NB4 (cell line): Measurements from ENCODE around the gene RXRB.

ENCODE experiments used
- MYC ChIP-seq: IDR thresholded peaks from 2 replicates; pipeline ENCODE4 v1.6.1; 2011; ENCODE audit warnings: low read depth, low read length
- POLR2A ChIP-seq: IDR thresholded peaks from 2 replicates; pipeline ENCODE4 v1.6.1; 2011; ENCODE audit warnings: mild to moderate bottlenecking; ENCODE audit not compliant: insufficient read length; ENCODE audit errors: extremely low read depth
- TF ChIP-seq, protein P1 (sequence below): IDR thresholded peaks from one replicate; pipeline ENCODE4 v1.5.1; 2012; ENCODE audit warnings: low read depth, low read length
- TF ChIP-seq, protein P2 (sequence below): IDR thresholded peaks from 2 replicates; pipeline ENCODE4 v1.6.1; 2011; ENCODE audit warnings: low read depth, low read length

DNA sequence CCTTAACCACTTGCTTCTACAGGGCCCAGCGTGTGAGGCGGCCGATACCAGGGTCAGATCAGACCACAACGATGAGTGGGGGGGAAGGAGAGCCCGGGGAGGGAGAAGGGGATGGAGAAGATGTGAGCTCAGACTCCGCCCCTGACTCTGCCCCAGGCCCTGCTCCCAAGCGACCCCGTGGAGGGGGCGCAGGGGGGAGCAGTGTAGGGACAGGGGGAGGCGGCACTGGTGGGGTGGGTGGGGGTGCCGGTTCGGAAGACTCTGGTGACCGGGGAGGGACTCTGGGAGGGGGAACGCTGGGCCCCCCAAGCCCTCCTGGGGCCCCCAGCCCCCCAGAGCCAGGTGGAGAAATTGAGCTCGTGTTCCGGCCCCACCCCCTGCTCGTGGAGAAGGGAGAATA is 10.7 kb upstream of the RXRB start:
- TF ChIP-seq, protein P1, sequence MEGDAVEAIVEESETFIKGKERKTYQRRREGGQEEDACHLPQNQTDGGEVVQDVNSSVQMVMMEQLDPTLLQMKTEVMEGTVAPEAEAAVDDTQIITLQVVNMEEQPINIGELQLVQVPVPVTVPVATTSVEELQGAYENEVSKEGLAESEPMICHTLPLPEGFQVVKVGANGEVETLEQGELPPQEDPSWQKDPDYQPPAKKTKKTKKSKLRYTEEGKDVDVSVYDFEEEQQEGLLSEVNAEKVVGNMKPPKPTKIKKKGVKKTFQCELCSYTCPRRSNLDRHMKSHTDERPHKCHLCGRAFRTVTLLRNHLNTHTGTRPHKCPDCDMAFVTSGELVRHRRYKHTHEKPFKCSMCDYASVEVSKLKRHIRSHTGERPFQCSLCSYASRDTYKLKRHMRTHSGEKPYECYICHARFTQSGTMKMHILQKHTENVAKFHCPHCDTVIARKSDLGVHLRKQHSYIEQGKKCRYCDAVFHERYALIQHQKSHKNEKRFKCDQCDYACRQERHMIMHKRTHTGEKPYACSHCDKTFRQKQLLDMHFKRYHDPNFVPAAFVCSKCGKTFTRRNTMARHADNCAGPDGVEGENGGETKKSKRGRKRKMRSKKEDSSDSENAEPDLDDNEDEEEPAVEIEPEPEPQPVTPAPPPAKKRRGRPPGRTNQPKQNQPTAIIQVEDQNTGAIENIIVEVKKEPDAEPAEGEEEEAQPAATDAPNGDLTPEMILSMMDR: no peak
- no peak for TF ChIP-seq POLR2A
- no peak for TF ChIP-seq MYC
- TF ChIP-seq, protein P2, sequence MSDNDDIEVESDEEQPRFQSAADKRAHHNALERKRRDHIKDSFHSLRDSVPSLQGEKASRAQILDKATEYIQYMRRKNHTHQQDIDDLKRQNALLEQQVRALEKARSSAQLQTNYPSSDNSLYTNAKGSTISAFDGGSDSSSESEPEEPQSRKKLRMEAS: no peak
